HepG2 (cell line): ENCODE results near the gene HPCAL4. TPM values are rescaled to one million over a fixed set of nuclear protein-coding genes. Genes with fewer than 3 reads are reported as not detected.

Source experiments
- ATAC-seq: fragments of 200-7000 bp; cut with Tn5 transposase; 3 replicates; pipeline ENCODE4 v1.9.1; 2020; ENCODE audit warnings: mild to moderate bottlenecking, moderate library complexity
- BruUV-seq: library from RNA; stranded (reverse); fragments of 400-500 nt; replicated peaks from 2 replicates; lab custom pipeline; 2021; lab: Mats Ljungman, UMichigan
- CTCF ChIA-PET: fragments of 300-600 bp; formaldehyde crosslinking; extraction: SDS; loops from one replicate; lab custom pipeline; 2021; ENCODE audit warnings: low total read pairs, inconsistent platforms, low intra/inter-chr PET ratio; lab: Yijun Ruan, JAX
- POLR2A ChIA-PET: fragments of 350-600 bp; sonication (Branson Sonifier 250); formaldehyde crosslinking; loops from one replicate; lab custom pipeline; 2020; ENCODE audit warnings: antibody characterized with exemption, inconsistent platforms; lab: Yijun Ruan, JAX
- DNase-seq: peaks from one replicate; pipeline ENCODE4 v3.0.0-alpha.2; 2015; ENCODE audit warnings: low spot score
- FAIRE-seq: peaks from 3 replicates; lab custom pipeline; 2011; peaks lifted over from hg19 to GRCh38; lab: Jason Lieb, UNC
- H2AFZ ChIP-seq: one replicate; pipeline ENCODE4 v1.6.1; 2011; ENCODE audit warnings: low read length, inconsistent platforms
- H3K27ac ChIP-seq: fragments of 300-600 bp; 3 replicates; pipeline ENCODE4 v1.8.0; 2011; ENCODE audit warnings: mixed run types, mild to moderate bottlenecking, mixed read lengths, low read length, inconsistent platforms; ENCODE audit not compliant: insufficient read depth; ENCODE audit errors: extremely low read length
- H3K27me3 ChIP-seq, 2 experiments: fragments of 200-600 bp in 1 of 2; 2 replicates in 1 of 2; 3 replicates in 1 of 2; pipeline versions ENCODE4 v1.6.0 to v1.8.0; 2011; ENCODE audit warnings: low read length in 2 of 2, mild to moderate bottlenecking in 2 of 2, moderate library complexity in 2 of 2, inconsistent platforms in 1 of 2; ENCODE audit not compliant: insufficient read depth in 2 of 2, control insufficient read depth in 1 of 2
- H3K36me3 ChIP-seq, 2 experiments: fragments of 200-600 bp in 1 of 2; replicated peaks in 1 of 2; 2 replicates in 1 of 2; 3 replicates in 1 of 2; pipeline versions ENCODE4 v1.5.1 to v1.8.0; 2011; ENCODE audit warnings: low read length in 2 of 2, inconsistent platforms in 1 of 2; ENCODE audit not compliant: insufficient read depth in 2 of 2, control insufficient read depth in 1 of 2
- H3K4me1 ChIP-seq: 2 replicates; pipeline ENCODE4 v1.5.1; 2012; ENCODE audit warnings: low read length, inconsistent platforms; ENCODE audit not compliant: insufficient read depth
- H3K4me2 ChIP-seq: 2 replicates; pipeline ENCODE4 v1.6.0; 2011; ENCODE audit warnings: low read depth, low read length, inconsistent platforms
- H3K4me3 ChIP-seq, 3 experiments: fragments of 200-600 bp in 1 of 3; sonication (generic), shearing (Covaris generic) in 1 of 3; replicated peaks in 1 of 3; 2 replicates each; pipeline ENCODE4 v1.5.1; 2011 to 2016; ENCODE audit warnings: low read length in 3 of 3, inconsistent platforms in 2 of 3, low read depth in 2 of 3, mild to moderate bottlenecking in 2 of 3, control low read depth in 1 of 3, mixed read lengths in 1 of 3; ENCODE audit not compliant: insufficient read depth in 1 of 3
- H3K79me2 ChIP-seq: one replicate; pipeline ENCODE4 v1.6.1; 2011; ENCODE audit warnings: low read length, inconsistent platforms; ENCODE audit not compliant: insufficient read depth
- H3K9ac ChIP-seq: 2 replicates; pipeline ENCODE4 v1.6.0; 2011; ENCODE audit warnings: mild to moderate bottlenecking, low read depth, low read length, inconsistent platforms; ENCODE audit not compliant: insufficient read depth
- H3K9me3 ChIP-seq: 2 replicates; pipeline ENCODE4 v1.5.1; 2012; ENCODE audit warnings: mild to moderate bottlenecking, low read length
- H4K20me1 ChIP-seq: 2 replicates; pipeline ENCODE4 v1.6.0; 2011; ENCODE audit warnings: inconsistent platforms, mild to moderate bottlenecking, low read length, moderate library complexity; ENCODE audit not compliant: insufficient read depth
- CEBPG ChIP-seq: IDR thresholded peaks from 2 replicates; pipeline ENCODE4 v1.6.1; 2016
- IKZF4 ChIP-seq: sonication (generic); formaldehyde crosslinking; IDR thresholded peaks from 2 replicates; pipeline ENCODE4 v1.5.1; 2020; ENCODE audit warnings: borderline replicate concordance, mild to moderate bottlenecking, low read depth, missing genetic modification reagents; ENCODE audit errors: not compliant biosample characterization
- IKZF5 ChIP-seq: IDR thresholded peaks from 2 replicates; pipeline ENCODE4 v1.6.1; 2018; ENCODE audit warnings: missing genetic modification reagents, mild to moderate bottlenecking, missing compliant biosample characterization
- KMT2A ChIP-seq: sonication (generic); formaldehyde crosslinking; IDR thresholded peaks from 2 replicates; pipeline ENCODE4 v1.4.0; 2020; ENCODE audit warnings: missing genetic modification reagents
- MXI1 ChIP-seq: IDR thresholded peaks from 3 replicates; pipeline ENCODE4 v1.6.1; 2012; ENCODE audit warnings: low read depth, low read length, inconsistent platforms, borderline replicate concordance
- POLR2G ChIP-seq: fragments of 200-400 bp; formaldehyde crosslinking; IDR thresholded peaks from 2 replicates; pipeline ENCODE4 v1.6.1; 2018; ENCODE audit warnings: mild to moderate bottlenecking, low read depth, low read length, moderate library complexity
- SMYD3 ChIP-seq: sonication (generic); formaldehyde crosslinking; IDR thresholded peaks from 2 replicates; pipeline ENCODE4 v1.8.1; 2023; ENCODE audit warnings: mild to moderate bottlenecking, missing genetic modification reagents
- ZNF292 ChIP-seq: sonication (generic); formaldehyde crosslinking; IDR thresholded peaks from 2 replicates; pipeline ENCODE4 v1.8.1; 2022; ENCODE audit warnings: mild to moderate bottlenecking, low read depth, missing genetic modification reagents, borderline replicate concordance
- ZNF484 ChIP-seq: sonication (generic); formaldehyde crosslinking; IDR thresholded peaks from 2 replicates; pipeline ENCODE4 v1.5.1; 2020; ENCODE audit warnings: mild to moderate bottlenecking, low read depth, missing genetic modification reagents, borderline replicate concordance
- ZNF747 ChIP-seq: sonication (generic); formaldehyde crosslinking; IDR thresholded peaks from 2 replicates; pipeline ENCODE4 v1.8.1; 2023; ENCODE audit warnings: missing genetic modification reagents, mild to moderate bottlenecking, borderline replicate concordance
- ZSCAN30 ChIP-seq: sonication (generic); formaldehyde crosslinking; IDR thresholded peaks from 2 replicates; pipeline ENCODE4 v1.5.0; 2020; ENCODE audit warnings: mild to moderate bottlenecking, missing genetic modification reagents
- ZZZ3 ChIP-seq: sonication (generic); formaldehyde crosslinking; IDR thresholded peaks from 2 replicates; pipeline ENCODE4 v1.4.0; 2020; ENCODE audit warnings: missing genetic modification reagents, mild to moderate bottlenecking, borderline replicate concordance
- WGBS: methylation state at CpG from one replicate; pipeline ENCODE4 v1.1.6; 2017; ENCODE audit warnings: low lambda C conversion rate; 5-methylcytosine and 5-hydroxymethylcytosine counted together
- in situ Hi-C: cut with HindIII; loops from 2 replicates; pipeline ENCODE4 v1.10.0; 2017; ENCODE audit warnings: low pct_unique_long_range_greater_than_20kb; ENCODE audit not compliant: extremely low pct_ligation_motif_present
- intact Hi-C: fragments of 100-400 bp; cut with micrococcal nuclease; formaldehyde crosslinking; loops from one replicate; pipeline ENCODE4 v1.10.0; 2022; ENCODE audit not compliant: unreplicated experiment
- polyA plus RNA-seq, 8 experiments: library from polyadenylated mRNA; depleted of rRNA in 3 of 8; stranded (reverse) in 7 of 8; unstranded in 1 of 8; fragments of >200 nt; fragmentation: Illumina TruSeq in 4 of 8; extraction: Trizol in 4 of 8; gene quantifications; 2 replicates each; pipeline versions ENCODE4 v1.2.1 to v1.2.3, GENCODE V29; 2011 to 2016; ENCODE audit warnings: low read depth in 4 of 8, missing spikeins in 1 of 8, mixed read lengths in 1 of 8; ENCODE audit not compliant: insufficient read depth in 1 of 8
- total RNA-seq, 5 experiments: library from RNA; depleted of rRNA; stranded (reverse); fragments of >200 nt; fragmentation: Illumina TruSeq; extraction: Trizol; gene quantifications; 2 replicates each; pipeline ENCODE4 v1.2.3, GENCODE V29; 2016; ENCODE audit warnings: low read depth in 1 of 5

Gene HPCAL4
- total and polyA plus RNA-seq, 2 of the 13 experiments (the other 11 are each of a cell fraction or from before 2014, with no cell fraction given), result not detected

GRCh38 chr1:39668894-39669293 is 22.3 kb downstream of the HPCAL4 start:
- H3K4me2 ChIP-seq, result no peak overlapping the region
- no peaks in the 10 kb centered on the region for H3K79me2 ChIP-seq
- intact Hi-C loops, result no loop called here
- TF ChIP-seq KMT2A, result no peak
- no peak for TF ChIP-seq IKZF5 (CRISPR knock-in tag)
- TF ChIP-seq ZNF292 (CRISPR knock-in tag), result no peak
- TF ChIP-seq ZZZ3 (CRISPR knock-in tag), result no peak
- no peak for TF ChIP-seq MXI1
- no peak for TF ChIP-seq CEBPG
- no peak for TF ChIP-seq ZNF484 (CRISPR knock-in tag)
- TF ChIP-seq ZSCAN30 (CRISPR knock-in tag), result no peak
- TF ChIP-seq ZNF747, result no peak
- no peak for TF ChIP-seq SMYD3 (CRISPR knock-in tag)
- no peak for TF ChIP-seq POLR2G
- TF ChIP-seq IKZF4, result no peak
- no peak overlapping the region for H3K9ac ChIP-seq
- in situ Hi-C loops, result no loop called here
- ATAC-seq (no peak), FAIRE-seq (no peak), DNase-seq (no peak)
- H3K36me3 ChIP-seq, result no peaks in the 10 kb centered on the region
- H3K27ac ChIP-seq, result no peak overlapping the region
- H3K4me1 ChIP-seq, result peaks cover 8% of the 10 kb centered on the region; the same call in 1 of the 2 replicates
- no TSS peak for BruUV-seq
- H4K20me1 ChIP-seq, result no peaks in the 10 kb centered on the region
- POLR2A ChIA-PET, result no interaction called here
- peaks cover 5 to 70% of the 10 kb centered on the region in 2 experiments; a peak in 4 of 5 replicates for H3K27me3 ChIP-seq
- H2AFZ ChIP-seq, result no peak overlapping the region
- 25% methylated on average over 2 of the region's 3 CpGs for WGBS
- H3K9me3 ChIP-seq, result no peaks in the 10 kb centered on the region
- CTCF ChIA-PET, result no interaction called here
- H3K4me3 ChIP-seq, result no peak overlapping the region
